ENCODE measurements around the gene ATG7. TPM values are rescaled to one million over a fixed set of nuclear protein-coding genes. Genes with fewer than 3 reads are reported as not detected.
"Not testable (repeated sequence)": the region's sequence is repeated elsewhere in the genome, so short reads cannot be mapped to it uniquely, and the experiment has no call there.

Gene ATG7
- polyA plus RNA-seq, 6 donors from 2014 or later, result 15.5 to 36.9 (median 18.4) TPM

GRCh38 chr3:11392014-11392859 is 120.0 kb downstream of the ATG7 start:
- DNase-seq (no peak), ATAC-seq (ENCODE audit: low read depth in 2 of 2) (no peak)
- no peaks in the 10 kb centered on the region for H3K9me3 Mint-ChIP-seq
- H3K27me3 Mint-ChIP-seq, result no peaks in the 10 kb centered on the region
- peaks cover 0 to 6% of the 10 kb centered on the region in 2 donors for H3K36me3 Mint-ChIP-seq
- peak overlapping the region in 1 of 6 donors; percentile 58 for H3K27ac Mint-ChIP-seq
- H3K4me1 Mint-ChIP-seq, result peaks cover 0 to 2% (median 0%) of the 10 kb centered on the region in 3 donors
- no peak overlapping the region for H3K4me3 Mint-ChIP-seq

- ATAC-seq (ENCODE audit: low read depth in 2 of 2) (no peak), DNase-seq (no peak)
- H3K9me3 Mint-ChIP-seq, result no peaks in the 10 kb centered on the region
- peaks cover 0 to 6% of the 10 kb centered on the region in 2 donors for H3K36me3 Mint-ChIP-seq
- no peak overlapping the region for H3K4me3 Mint-ChIP-seq
- no peak overlapping the region for H3K27ac Mint-ChIP-seq
- H3K4me1 Mint-ChIP-seq, result peaks cover 0 to 2% (median 0%) of the 10 kb centered on the region in 3 donors
- H3K27me3 Mint-ChIP-seq, result no peaks in the 10 kb centered on the region
These were observed 120.6 kb downstream of the ATG7 start for GRCh38 chr3:11392860-11393114.

- DNase-seq (no peak), ATAC-seq (ENCODE audit: low read depth in 2 of 2) (no peak)
- no peak overlapping the region for H3K27ac Mint-ChIP-seq
- peaks cover 0 to 6% of the 10 kb centered on the region in 2 donors for H3K36me3 Mint-ChIP-seq
- no peaks in the 10 kb centered on the region for H3K27me3 Mint-ChIP-seq
- H3K4me1 Mint-ChIP-seq, result peaks cover 0 to 2% (median 0%) of the 10 kb centered on the region in 3 donors
- H3K4me3 Mint-ChIP-seq, result no peak overlapping the region
- no peaks in the 10 kb centered on the region for H3K9me3 Mint-ChIP-seq
These were observed 121.2 kb downstream of the ATG7 start for GRCh38 chr3:11393401-11393800.

- no peaks in the 10 kb centered on the region for H3K27me3 Mint-ChIP-seq
- H3K4me3 Mint-ChIP-seq, result no peak overlapping the region
- H3K27ac Mint-ChIP-seq, result no peak overlapping the region
- peaks cover 0 to 6% of the 10 kb centered on the region in 2 donors for H3K36me3 Mint-ChIP-seq
- DNase-seq, result no peak
- no peaks in the 10 kb centered on the region for H3K9me3 Mint-ChIP-seq
- no peak for ATAC-seq (ENCODE audit: low read depth in 2 of 2)
- H3K4me1 Mint-ChIP-seq, result peaks cover 0 to 2% (median 0%) of the 10 kb centered on the region in 3 donors
These were observed 122.2 kb downstream of the ATG7 start for GRCh38 chr3:11394392-11394791.

GRCh38 chr3:11400213-11400612 is 128.0 kb downstream of the ATG7 start:
- H3K4me3 Mint-ChIP-seq, result no peak overlapping the region
- H3K27me3 Mint-ChIP-seq, result no peaks in the 10 kb centered on the region
- no peak for DNase-seq
- no peak for ATAC-seq (ENCODE audit: low read depth in 2 of 2)
- H3K36me3 Mint-ChIP-seq, result peaks cover 6 to 12% of the 10 kb centered on the region in 2 donors
- peak overlapping the region in 1 of 6 donors; percentile 76 for H3K27ac Mint-ChIP-seq
- peaks cover 0 to 9% (median 4%) of the 10 kb centered on the region in 7 donors for H3K9me3 Mint-ChIP-seq
- H3K4me1 Mint-ChIP-seq, result no peaks in the 10 kb centered on the region

GRCh38 chr3:11401434-11401833 is 129.2 kb downstream of the ATG7 start:
- peaks cover 2 to 11% (median 5%) of the 10 kb centered on the region in 7 donors for H3K9me3 Mint-ChIP-seq
- no peak overlapping the region for H3K4me3 Mint-ChIP-seq
- no peaks in the 10 kb centered on the region for H3K27me3 Mint-ChIP-seq
- no peak for DNase-seq
- no peak for ATAC-seq (ENCODE audit: low read depth in 2 of 2)
- peaks cover 15 to 17% of the 10 kb centered on the region in 2 donors for H3K36me3 Mint-ChIP-seq
- H3K4me1 Mint-ChIP-seq, result no peaks in the 10 kb centered on the region
- H3K27ac Mint-ChIP-seq, result peak overlapping the region in 3 of 6 donors; percentile 10 to 81 (median 27)

- H3K9me3 Mint-ChIP-seq, result peaks cover 12 to 37% (median 21%) of the 10 kb centered on the region in 7 donors
- no peak overlapping the region for H3K4me3 Mint-ChIP-seq
- ATAC-seq (ENCODE audit: low read depth in 2 of 2) (no peak), DNase-seq (no peak)
- H3K36me3 Mint-ChIP-seq, result peaks cover 45 to 46% of the 10 kb centered on the region in 2 donors
- peaks cover 0 to 7% (median 0%) of the 10 kb centered on the region in 3 donors for H3K4me1 Mint-ChIP-seq
- no peak overlapping the region for H3K27ac Mint-ChIP-seq
- H3K27me3 Mint-ChIP-seq, result no peaks in the 10 kb centered on the region
These were observed 133.1 kb downstream of the ATG7 start for GRCh38 chr3:11405323-11405722.

- peaks cover 50 to 57% of the 10 kb centered on the region in 2 donors for H3K36me3 Mint-ChIP-seq
- peaks cover 15 to 49% (median 24%) of the 10 kb centered on the region in 7 donors for H3K9me3 Mint-ChIP-seq
- ATAC-seq (ENCODE audit: low read depth in 2 of 2) (no peak), DNase-seq (no peak)
- H3K27me3 Mint-ChIP-seq, result no peaks in the 10 kb centered on the region
- peaks cover 4 to 12% (median 5%) of the 10 kb centered on the region in 3 donors for H3K4me1 Mint-ChIP-seq
- H3K4me3 Mint-ChIP-seq, result peak overlapping the region in 1 of 8 donors; percentile 20
- H3K27ac Mint-ChIP-seq, result no peak overlapping the region
These were observed 135.4 kb downstream of the ATG7 start for GRCh38 chr3:11407644-11408043.

- not testable (repeated sequence) for H3K27me3 Mint-ChIP-seq; H3K4me3 Mint-ChIP-seq; ATAC-seq (ENCODE audit: low read depth in 2 of 2); H3K27ac Mint-ChIP-seq; DNase-seq
- Mint-ChIP-seq H3K9me3 (peaks cover 18 to 55% (median 25%) of the 10 kb centered on the region in 7 donors), H3K4me1 (peaks cover 4 to 12% (median 5%) of the 10 kb centered on the region in 3 donors), H3K36me3 (peaks cover 55 to 58% of the 10 kb centered on the region in 2 donors)
These were observed 136.2 kb downstream of the ATG7 start for GRCh38 chr3:11408324-11408859.

- peaks cover 48 to 59% of the 10 kb centered on the region in 2 donors for H3K36me3 Mint-ChIP-seq
- peaks cover 4 to 12% (median 5%) of the 10 kb centered on the region in 3 donors for H3K4me1 Mint-ChIP-seq
- DNase-seq (no peak), ATAC-seq (ENCODE audit: low read depth in 2 of 2) (no peak)
- no peak overlapping the region for H3K4me3 Mint-ChIP-seq
- H3K9me3 Mint-ChIP-seq, result peaks cover 22 to 61% (median 32%) of the 10 kb centered on the region in 7 donors
- H3K27ac Mint-ChIP-seq, result no peak overlapping the region
- no peaks in the 10 kb centered on the region for H3K27me3 Mint-ChIP-seq
These were observed 138.4 kb downstream of the ATG7 start for GRCh38 chr3:11410564-11410963.

GRCh38 chr3:11411956-11412355 is 139.8 kb downstream of the ATG7 start:
- no peak for DNase-seq
- no peak for ATAC-seq (ENCODE audit: low read depth in 2 of 2)
- H3K9me3 Mint-ChIP-seq, result peaks cover 19 to 54% (median 32%) of the 10 kb centered on the region in 7 donors
- peaks cover 40 to 45% of the 10 kb centered on the region in 2 donors for H3K36me3 Mint-ChIP-seq
- H3K27ac Mint-ChIP-seq, result no peak overlapping the region
- H3K27me3 Mint-ChIP-seq, result no peaks in the 10 kb centered on the region
- no peak overlapping the region for H3K4me3 Mint-ChIP-seq
- peaks cover 4 to 12% (median 5%) of the 10 kb centered on the region in 3 donors for H3K4me1 Mint-ChIP-seq

- H3K27me3 Mint-ChIP-seq, result no peaks in the 10 kb centered on the region
- peaks cover 36 to 40% of the 10 kb centered on the region in 2 donors for H3K36me3 Mint-ChIP-seq
- DNase-seq (no peak), ATAC-seq (ENCODE audit: low read depth in 2 of 2) (no peak)
- H3K27ac Mint-ChIP-seq, result no peak overlapping the region
- H3K4me3 Mint-ChIP-seq, result no peak overlapping the region
- peaks cover 18 to 51% (median 30%) of the 10 kb centered on the region in 7 donors for H3K9me3 Mint-ChIP-seq
- H3K4me1 Mint-ChIP-seq, result peaks cover 4 to 12% (median 5%) of the 10 kb centered on the region in 3 donors
These were observed 140.9 kb downstream of the ATG7 start for GRCh38 chr3:11413071-11413470.

GRCh38 chr3:11415099-11415498 is 142.9 kb downstream of the ATG7 start:
- peaks cover 10 to 33% (median 18%) of the 10 kb centered on the region in 7 donors for H3K9me3 Mint-ChIP-seq
- no peak overlapping the region for H3K27ac Mint-ChIP-seq
- DNase-seq (no peak), ATAC-seq (ENCODE audit: low read depth in 2 of 2) (no peak)
- H3K36me3 Mint-ChIP-seq, result peaks cover 16 to 29% of the 10 kb centered on the region in 2 donors
- peaks cover 4 to 5% (median 4%) of the 10 kb centered on the region in 3 donors for H3K4me1 Mint-ChIP-seq
- H3K4me3 Mint-ChIP-seq, result no peak overlapping the region
- no peaks in the 10 kb centered on the region for H3K27me3 Mint-ChIP-seq

- Mint-ChIP-seq H3K4me3 (no peak overlapping the region), H3K36me3 (peaks cover 0 to 8% of the 10 kb centered on the region in 2 donors), H3K27ac (no peak overlapping the region), H3K4me1 (peaks cover 0 to 5% (median 2%) of the 10 kb centered on the region in 3 donors), H3K27me3 (no peaks in the 10 kb centered on the region), H3K9me3 (peaks cover 0 to 1% (median 0%) of the 10 kb centered on the region in 7 donors)
- ATAC-seq (ENCODE audit: low read depth in 2 of 2) (no peak), DNase-seq (no peak)
These were observed 147.9 kb downstream of the ATG7 start for GRCh38 chr3:11420066-11420465.
